Cortex of kidney (tissue), 1 donor: Measurements from ENCODE around the gene MAGEF1.

Experiments used
- DNase-seq: peaks from one replicate; lab custom pipeline; 2025; lab: John Stamatoyannopoulos, UW

MAGEF1 gene

DNA sequence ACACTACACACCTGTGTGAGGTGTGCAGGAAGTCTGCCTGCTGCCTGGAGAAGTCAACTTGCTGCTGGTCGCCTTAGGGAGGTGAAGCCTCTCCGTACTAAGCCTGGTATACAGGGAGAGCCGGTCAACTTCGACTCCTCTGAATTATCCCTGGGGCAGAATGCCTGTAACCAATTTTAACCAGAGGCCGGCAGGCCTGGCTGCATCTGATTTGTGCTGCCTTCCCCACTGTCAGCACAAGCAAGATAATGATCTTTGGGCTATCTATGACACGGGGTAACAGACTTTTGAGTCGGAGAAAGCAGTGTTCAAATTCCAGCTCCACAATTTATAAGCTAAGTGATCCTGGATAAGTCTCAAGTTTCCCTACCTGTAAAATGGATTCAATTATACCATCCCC, 42.3 kb downstream of the MAGEF1 start:
- no peak for DNase-seq

GRCh38 chr3:184666442-184666841, 45.4 kb downstream of the MAGEF1 start:
- DNase-seq = no peak

- no peak for DNase-seq
These were observed 46.8 kb downstream of the MAGEF1 start for GRCh38 chr3:184665101-184665500.

GRCh38 chr3:184663756-184664155, 48.1 kb downstream of the MAGEF1 start:
- no peak for DNase-seq

DNA sequence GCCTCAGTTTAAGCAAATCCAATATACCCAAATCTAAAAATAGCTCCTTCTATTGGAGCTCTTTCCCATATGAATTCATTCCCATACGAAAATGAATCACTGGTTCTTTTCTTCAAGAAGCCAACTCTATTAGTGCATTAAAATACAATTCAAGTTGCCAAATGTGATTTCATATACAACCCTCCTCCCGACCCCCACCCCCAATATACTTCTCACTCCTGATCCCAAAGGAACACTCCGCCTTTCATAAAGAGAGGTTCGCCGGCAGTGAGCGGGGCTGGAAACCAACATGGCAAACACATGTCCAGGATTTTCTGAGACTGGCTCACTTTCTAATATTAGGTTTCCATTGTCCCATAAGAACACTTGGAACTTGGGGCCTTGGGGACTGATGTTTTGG, 48.5 kb downstream of the MAGEF1 start:
- no peak for DNase-seq

- no peak for DNase-seq
These were observed 49.7 kb downstream of the MAGEF1 start for GRCh38 chr3:184662187-184662586.

DNA sequence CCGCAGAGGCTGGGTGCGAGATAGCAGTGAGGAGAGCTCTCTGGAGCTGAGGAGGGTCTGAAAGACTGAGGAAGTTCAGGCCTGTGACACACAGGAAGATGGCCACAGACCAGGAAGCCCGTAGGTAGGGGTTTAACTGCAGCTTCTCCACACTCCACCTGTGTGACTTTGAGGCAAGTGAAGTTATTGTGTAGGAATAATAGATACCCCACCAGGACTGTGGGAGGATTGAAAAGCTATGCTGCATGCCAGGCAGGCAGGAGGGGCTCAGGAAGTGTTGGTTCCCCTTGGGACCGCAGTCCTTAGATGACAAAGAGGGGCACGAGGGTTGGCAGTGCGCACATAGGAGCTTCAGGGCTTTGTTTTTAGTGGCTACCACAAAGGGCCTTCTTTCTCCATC, 50.9 kb downstream of the MAGEF1 start:
- no peak for DNase-seq
